HEK293T (cell line): ENCODE data around the gene ZNF527.

ENCODE experiments used
- BHLHE40 ChIP-seq: fragments of 450-650 bp; IDR thresholded peaks from 2 replicates; pipeline ENCODE4 v1.6.1; 2016; ENCODE audit warnings: mild to moderate bottlenecking, moderate library complexity, borderline replicate concordance
- FOXM1 ChIP-seq: fragments of 450-650 bp; IDR thresholded peaks from 2 replicates; pipeline ENCODE4 v1.6.1; 2017; ENCODE audit warnings: mild to moderate bottlenecking, borderline replicate concordance
- NFRKB ChIP-seq: fragments of 450-650 bp; IDR thresholded peaks from 2 replicates; pipeline ENCODE4 v1.6.1; 2016; ENCODE audit warnings: mild to moderate bottlenecking, moderate library complexity
- SP1 ChIP-seq: fragments of 450-650 bp; IDR thresholded peaks from 2 replicates; pipeline ENCODE4 v1.6.1; 2017

GRCh38 chr19:37389234-37389633, 18.3 kb downstream of the ZNF527 start:
- TF ChIP-seq NFRKB = no peak
- no peak for TF ChIP-seq BHLHE40
- TF ChIP-seq FOXM1 = no peak
- no peak for TF ChIP-seq SP1
